Thyroid gland (tissue), 4 donors: ENCODE data around the gene ATG9A. TPM values are rescaled to one million over a fixed set of nuclear protein-coding genes. Genes with fewer than 3 reads are reported as not detected.

ENCODE experiments used
- DNase-seq, 2 donors: peaks; one replicate each; pipeline ENCODE4 v3.0.0-alpha.2; 2019
- H3K27ac ChIP-seq, 3 donors: fragments of 200-600 bp; sonication (generic); 1 replicate in 2 of 3; 2 replicates in 1 of 3; pipeline ENCODE4 v1.5.1; 2016 to 2019; ENCODE audit warnings: mild to moderate bottlenecking in 1 of 3, moderate library complexity in 1 of 3
- H3K27me3 ChIP-seq: fragments of 200-600 bp; sonication (generic); one replicate; pipeline ENCODE4 v1.5.1; 2019
- H3K36me3 ChIP-seq, 2 donors: fragments of 200-600 bp; sonication (generic); one replicate each; pipeline ENCODE4 v1.5.1; 2016 to 2019
- H3K4me1 ChIP-seq, 2 donors: fragments of 200-600 bp; sonication (generic); one replicate each; pipeline ENCODE4 v1.5.1; 2017 to 2019
- H3K4me3 ChIP-seq, 3 donors: fragments of 200-600 bp; sonication (generic); replicated peaks in 1 of 3; 1 replicate in 2 of 3; 2 replicates in 1 of 3; pipeline ENCODE4 v1.5.1; 2016; ENCODE audit warnings: mild to moderate bottlenecking in 1 of 3
- H3K9me3 ChIP-seq: fragments of 200-600 bp; sonication (generic); one replicate; pipeline ENCODE4 v1.5.1; 2017
- POLR2A ChIP-seq, 2 donors: fragments of 450-650 bp; IDR thresholded peaks; one replicate each; pipeline ENCODE4 v1.6.1; 2017; ENCODE audit warnings: antibody characterized with exemption in 2 of 2, mild to moderate bottlenecking in 2 of 2, moderate library complexity in 1 of 2
- WGBS, 2 donors: methylation state at CpG; one replicate each; pipeline ENCODE4 v1.1.5; 2017; 5-methylcytosine and 5-hydroxymethylcytosine counted together
- intact Hi-C: fragments of 100-400 bp; cut with DNase I; formaldehyde crosslinking; loops from one replicate; pipeline ENCODE4 v1.15.1; 2023
- total RNA-seq, 4 donors: library from RNA; depleted of rRNA; stranded (reverse); fragments of >200 nt; gene quantifications; one replicate each; pipeline ENCODE4 v1.2.3, GENCODE V29; 2016
- TF ChIP-seq, protein P1 (sequence below), 6 experiments: fragments of 200-600 bp in 3 of 6; fragments of 450-650 bp in 3 of 6; sonication (generic) in 3 of 6; IDR thresholded peaks; one replicate each; pipeline ENCODE4 v1.5.1; 2016 to 2019; ENCODE audit warnings: antibody characterized with exemption in 6 of 6, mild to moderate bottlenecking in 2 of 6, inconsistent platforms in 1 of 6, moderate library complexity in 1 of 6

The ATG9A gene
- total RNA-seq, 4 donors from 2014 or later = 48.8 to 59.3 (median 54.6) TPM

DNA sequence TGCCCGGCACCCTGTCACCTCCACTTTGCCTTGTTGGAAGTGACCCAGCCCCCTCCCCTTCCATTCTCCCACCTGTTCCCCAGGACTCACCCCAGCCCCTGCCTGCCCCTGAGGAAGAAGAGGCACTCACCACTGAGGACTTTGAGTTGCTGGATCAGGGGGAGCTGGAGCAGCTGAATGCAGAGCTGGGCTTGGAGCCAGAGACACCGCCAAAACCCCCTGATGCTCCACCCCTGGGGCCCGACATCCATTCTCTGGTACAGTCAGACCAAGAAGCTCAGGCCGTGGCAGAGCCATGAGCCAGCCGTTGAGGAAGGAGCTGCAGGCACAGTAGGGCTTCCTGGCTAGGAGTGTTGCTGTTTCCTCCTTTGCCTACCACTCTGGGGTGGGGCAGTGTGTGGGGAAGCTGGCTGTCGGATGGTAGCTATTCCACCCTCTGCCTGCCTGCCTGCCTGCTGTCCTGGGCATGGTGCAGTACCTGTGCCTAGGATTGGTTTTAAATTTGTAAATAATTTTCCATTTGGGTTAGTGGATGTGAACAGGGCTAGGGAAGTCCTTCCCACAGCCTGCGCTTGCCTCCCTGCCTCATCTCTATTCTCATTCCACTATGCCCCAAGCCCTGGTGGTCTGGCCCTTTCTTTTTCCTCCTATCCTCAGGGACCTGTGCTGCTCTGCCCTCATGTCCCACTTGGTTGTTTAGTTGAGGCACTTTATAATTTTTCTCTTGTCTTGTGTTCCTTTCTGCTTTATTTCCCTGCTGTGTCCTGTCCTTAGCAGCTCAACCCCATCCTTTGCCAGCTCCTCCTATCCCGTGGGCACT is 46.9 kb downstream of the ATG9A start:
- no peak overlapping the region for H3K27ac ChIP-seq
- H3K36me3 ChIP-seq = peaks cover 42 to 48% of the 10 kb centered on the region in 2 donors
- WGBS, 2 donors = 79 to 83% methylated on average over 6 to 8 of the region's 8 CpGs
- no peak overlapping the region for H3K4me3 ChIP-seq
- peaks cover 12 to 13% of the 10 kb centered on the region in 2 donors for H3K4me1 ChIP-seq
- H3K27me3 ChIP-seq = no peaks in the 10 kb centered on the region
- no peak for DNase-seq
- TF ChIP-seq, protein P1, sequence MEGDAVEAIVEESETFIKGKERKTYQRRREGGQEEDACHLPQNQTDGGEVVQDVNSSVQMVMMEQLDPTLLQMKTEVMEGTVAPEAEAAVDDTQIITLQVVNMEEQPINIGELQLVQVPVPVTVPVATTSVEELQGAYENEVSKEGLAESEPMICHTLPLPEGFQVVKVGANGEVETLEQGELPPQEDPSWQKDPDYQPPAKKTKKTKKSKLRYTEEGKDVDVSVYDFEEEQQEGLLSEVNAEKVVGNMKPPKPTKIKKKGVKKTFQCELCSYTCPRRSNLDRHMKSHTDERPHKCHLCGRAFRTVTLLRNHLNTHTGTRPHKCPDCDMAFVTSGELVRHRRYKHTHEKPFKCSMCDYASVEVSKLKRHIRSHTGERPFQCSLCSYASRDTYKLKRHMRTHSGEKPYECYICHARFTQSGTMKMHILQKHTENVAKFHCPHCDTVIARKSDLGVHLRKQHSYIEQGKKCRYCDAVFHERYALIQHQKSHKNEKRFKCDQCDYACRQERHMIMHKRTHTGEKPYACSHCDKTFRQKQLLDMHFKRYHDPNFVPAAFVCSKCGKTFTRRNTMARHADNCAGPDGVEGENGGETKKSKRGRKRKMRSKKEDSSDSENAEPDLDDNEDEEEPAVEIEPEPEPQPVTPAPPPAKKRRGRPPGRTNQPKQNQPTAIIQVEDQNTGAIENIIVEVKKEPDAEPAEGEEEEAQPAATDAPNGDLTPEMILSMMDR (IDR thresholded peaks at IDR 0.05) = no peak
- TF ChIP-seq POLR2A (IDR thresholded peaks at IDR 0.05) = no peak
- no peaks in the 10 kb centered on the region for H3K9me3 ChIP-seq
- intact Hi-C loops = no loop called here

DNA sequence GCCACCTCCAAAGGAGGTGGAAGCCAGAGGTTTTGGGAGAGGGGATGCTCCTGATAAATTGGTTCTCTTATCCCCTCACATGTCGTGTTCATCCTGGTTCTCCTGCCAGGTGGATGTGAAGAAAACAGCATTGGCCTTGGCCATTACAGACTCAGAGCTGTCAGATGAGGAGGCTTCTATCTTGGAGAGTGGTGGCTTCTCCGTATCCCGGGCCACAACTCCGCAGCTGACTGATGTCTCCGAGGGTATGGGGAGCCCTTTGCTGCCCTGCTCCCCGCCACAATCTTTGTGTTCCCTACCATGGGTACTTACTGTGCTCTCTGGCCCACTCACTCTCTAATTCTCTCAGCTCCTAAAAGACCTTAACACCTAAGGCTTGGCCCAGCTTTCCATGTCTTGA is 47.9 kb downstream of the ATG9A start:
- H3K4me3 ChIP-seq = no peak overlapping the region
- peaks cover 12 to 13% of the 10 kb centered on the region in 2 donors for H3K4me1 ChIP-seq
- intact Hi-C loops = no loop called here
- no peaks in the 10 kb centered on the region for H3K9me3 ChIP-seq
- 96 to 98% methylated on average over 6 of the region's 6 CpGs for WGBS, 2 donors
- no peaks in the 10 kb centered on the region for H3K27me3 ChIP-seq
- no peak for TF ChIP-seq POLR2A (IDR thresholded peaks at IDR 0.05)
- TF ChIP-seq, protein P1 (IDR thresholded peaks at IDR 0.05) = no peak
- DNase-seq = no peak
- H3K36me3 ChIP-seq = peaks cover 42 to 48% of the 10 kb centered on the region in 2 donors
- no peak overlapping the region for H3K27ac ChIP-seq

DNA sequence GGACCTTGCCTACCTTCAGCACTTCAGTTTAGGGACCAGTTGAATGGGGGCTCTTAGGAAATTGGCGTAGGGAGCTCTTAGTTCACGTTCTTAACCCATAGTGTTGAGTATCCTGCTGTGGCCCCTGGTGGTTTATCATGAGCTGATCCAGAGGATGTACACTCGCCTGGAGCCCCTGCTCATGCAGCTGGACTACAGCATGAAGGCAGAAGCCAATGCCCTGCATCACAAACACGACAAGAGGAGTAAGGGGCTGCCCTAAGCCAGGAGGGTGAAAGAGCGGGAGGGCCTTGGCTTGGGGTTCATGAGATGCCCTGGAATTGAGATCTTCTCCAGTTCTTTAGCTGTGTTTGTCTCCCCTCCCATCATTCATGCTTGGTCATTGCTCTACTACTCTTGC is 48.5 kb downstream of the ATG9A start:
- Histone ChIP-seq H3K9me3 (no peaks in the 10 kb centered on the region), H3K36me3 (peaks cover 42 to 48% of the 10 kb centered on the region in 2 donors), H3K27me3 (no peaks in the 10 kb centered on the region), H3K27ac (no peak overlapping the region), H3K4me3 (no peak overlapping the region), H3K4me1 (peaks cover 13 to 14% of the 10 kb centered on the region in 2 donors)
- 95 to 96% methylated on average over 5 of the region's 5 CpGs for WGBS, 2 donors
- TF ChIP-seq, protein P1 (IDR thresholded peaks at IDR 0.05) = no peak
- TF ChIP-seq POLR2A (IDR thresholded peaks at IDR 0.05) = no peak
- intact Hi-C loops = no loop called here
- DNase-seq = no peak

DNA sequence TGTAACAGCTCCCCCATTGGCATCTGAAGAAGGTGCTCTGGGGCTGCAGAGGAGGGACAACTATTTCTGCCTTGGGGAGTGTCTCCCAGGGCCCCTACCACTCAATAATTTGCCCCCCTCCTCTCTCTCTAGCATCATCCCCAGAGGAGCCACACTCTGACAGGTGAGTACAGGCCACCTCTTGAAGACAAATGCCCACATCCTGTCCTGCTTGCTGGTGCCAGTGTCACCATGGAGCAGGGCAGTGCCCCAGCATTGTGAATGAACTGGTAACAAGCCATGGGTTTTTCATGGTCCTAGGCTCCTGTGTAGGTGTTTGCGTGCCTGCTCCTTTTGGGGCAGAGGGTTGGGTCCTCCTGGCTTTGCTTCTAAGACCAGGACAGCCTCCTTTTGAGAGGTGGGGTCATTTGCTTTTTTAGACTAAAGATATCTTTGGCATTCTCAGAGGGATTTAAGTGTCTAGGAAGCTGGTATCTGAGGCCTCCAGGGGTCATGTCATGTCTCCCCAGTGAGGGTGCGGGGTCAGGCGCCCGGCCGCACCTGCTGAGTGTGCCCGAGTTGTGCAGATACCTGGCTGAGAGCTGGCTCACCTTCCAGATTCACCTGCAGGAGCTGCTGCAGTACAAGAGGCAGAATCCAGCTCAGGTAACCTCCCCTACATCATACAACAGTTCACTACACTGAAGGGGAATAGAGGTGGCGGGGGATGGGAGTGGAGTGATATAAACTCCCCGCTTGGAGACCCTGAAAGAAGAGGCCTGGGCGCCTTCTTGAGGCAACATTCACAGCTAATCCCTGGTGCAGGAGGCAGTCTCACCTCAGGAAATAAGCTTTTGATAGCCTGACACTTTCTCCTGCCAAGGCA is 49.6 kb downstream of the ATG9A start:
- 94 to 96% methylated on average over 8 to 9 of the region's 9 CpGs for WGBS, 2 donors
- H3K4me1 ChIP-seq = peaks cover 20 to 21% of the 10 kb centered on the region in 2 donors
- peaks cover 46 to 49% of the 10 kb centered on the region in 2 donors for H3K36me3 ChIP-seq
- no peak for DNase-seq
- H3K27me3 ChIP-seq = no peaks in the 10 kb centered on the region
- TF ChIP-seq, protein P1 (IDR thresholded peaks at IDR 0.05) = no peak
- no peak for TF ChIP-seq POLR2A (IDR thresholded peaks at IDR 0.05)
- intact Hi-C loops = loop anchor here (5.0 kb wide), 1 partner anchor 32 kb away; no protein-coding TSS in a partner anchor
- H3K9me3 ChIP-seq = no peaks in the 10 kb centered on the region
- H3K27ac ChIP-seq = no peak overlapping the region
- no peak overlapping the region for H3K4me3 ChIP-seq
